HepG2 (cell line): Measurements from ENCODE around the gene TAP1. TPM values are rescaled to one million over a fixed set of nuclear protein-coding genes. Genes with fewer than 3 reads are reported as not detected.

ENCODE experiments used
- ATAC-seq: fragments of 200-7000 bp; cut with Tn5 transposase; 3 replicates; pipeline ENCODE4 v1.9.1; 2020; ENCODE audit warnings: mild to moderate bottlenecking, moderate library complexity
- BruUV-seq: library from RNA; stranded (reverse); fragments of 400-500 nt; replicated peaks from 2 replicates; lab custom pipeline; 2021; lab: Mats Ljungman, UMichigan
- CTCF ChIA-PET: fragments of 300-600 bp; formaldehyde crosslinking; extraction: SDS; loops from one replicate; lab custom pipeline; 2021; ENCODE audit warnings: low total read pairs, inconsistent platforms, low intra/inter-chr PET ratio; lab: Yijun Ruan, JAX
- POLR2A ChIA-PET: fragments of 350-600 bp; sonication (Branson Sonifier 250); formaldehyde crosslinking; loops from one replicate; lab custom pipeline; 2020; ENCODE audit warnings: antibody characterized with exemption, inconsistent platforms; lab: Yijun Ruan, JAX
- DNase-seq: peaks from one replicate; pipeline ENCODE4 v3.0.0-alpha.2; 2015; ENCODE audit warnings: low spot score
- FAIRE-seq: peaks from 3 replicates; lab custom pipeline; 2011; peaks lifted over from hg19 to GRCh38; lab: Jason Lieb, UNC
- H2AFZ ChIP-seq: one replicate; pipeline ENCODE4 v1.6.1; 2011; ENCODE audit warnings: low read length, inconsistent platforms
- H3K27ac ChIP-seq: fragments of 300-600 bp; 3 replicates; pipeline ENCODE4 v1.8.0; 2011; ENCODE audit warnings: mixed run types, mild to moderate bottlenecking, mixed read lengths, low read length, inconsistent platforms; ENCODE audit not compliant: insufficient read depth; ENCODE audit errors: extremely low read length
- H3K27me3 ChIP-seq, 2 experiments: fragments of 200-600 bp in 1 of 2; 2 replicates in 1 of 2; 3 replicates in 1 of 2; pipeline versions ENCODE4 v1.6.0 to v1.8.0; 2011; ENCODE audit warnings: low read length in 2 of 2, mild to moderate bottlenecking in 2 of 2, moderate library complexity in 2 of 2, inconsistent platforms in 1 of 2; ENCODE audit not compliant: insufficient read depth in 2 of 2, control insufficient read depth in 1 of 2
- H3K36me3 ChIP-seq, 2 experiments: fragments of 200-600 bp in 1 of 2; replicated peaks in 1 of 2; 2 replicates in 1 of 2; 3 replicates in 1 of 2; pipeline versions ENCODE4 v1.5.1 to v1.8.0; 2011; ENCODE audit warnings: low read length in 2 of 2, inconsistent platforms in 1 of 2; ENCODE audit not compliant: insufficient read depth in 2 of 2, control insufficient read depth in 1 of 2
- H3K4me1 ChIP-seq: 2 replicates; pipeline ENCODE4 v1.5.1; 2012; ENCODE audit warnings: low read length, inconsistent platforms; ENCODE audit not compliant: insufficient read depth
- H3K4me2 ChIP-seq: 2 replicates; pipeline ENCODE4 v1.6.0; 2011; ENCODE audit warnings: low read depth, low read length, inconsistent platforms
- H3K4me3 ChIP-seq, 3 experiments: fragments of 200-600 bp in 1 of 3; sonication (generic), shearing (Covaris generic) in 1 of 3; replicated peaks in 1 of 3; 2 replicates each; pipeline ENCODE4 v1.5.1; 2011 to 2016; ENCODE audit warnings: low read length in 3 of 3, inconsistent platforms in 2 of 3, low read depth in 2 of 3, mild to moderate bottlenecking in 2 of 3, control low read depth in 1 of 3, mixed read lengths in 1 of 3; ENCODE audit not compliant: insufficient read depth in 1 of 3
- H3K79me2 ChIP-seq: one replicate; pipeline ENCODE4 v1.6.1; 2011; ENCODE audit warnings: low read length, inconsistent platforms; ENCODE audit not compliant: insufficient read depth
- H3K9ac ChIP-seq: 2 replicates; pipeline ENCODE4 v1.6.0; 2011; ENCODE audit warnings: mild to moderate bottlenecking, low read depth, low read length, inconsistent platforms; ENCODE audit not compliant: insufficient read depth
- H3K9me3 ChIP-seq: 2 replicates; pipeline ENCODE4 v1.5.1; 2012; ENCODE audit warnings: mild to moderate bottlenecking, low read length
- H4K20me1 ChIP-seq: 2 replicates; pipeline ENCODE4 v1.6.0; 2011; ENCODE audit warnings: inconsistent platforms, mild to moderate bottlenecking, low read length, moderate library complexity; ENCODE audit not compliant: insufficient read depth
- CBX5 ChIP-seq: sonication (generic); formaldehyde crosslinking; IDR thresholded peaks from 2 replicates; pipeline ENCODE4 v1.4.0; 2020; ENCODE audit warnings: missing genetic modification reagents, borderline replicate concordance
- CTCF ChIP-seq: sonication (generic); formaldehyde crosslinking; IDR thresholded peaks from 2 replicates; pipeline ENCODE4 v1.5.0; 2020; ENCODE audit warnings: mild to moderate bottlenecking, missing genetic modification reagents, moderate library complexity
- FOXK1 ChIP-seq: sonication (generic); formaldehyde crosslinking; IDR thresholded peaks from 2 replicates; pipeline ENCODE4 v1.4.0; 2020; ENCODE audit warnings: low read depth, missing genetic modification reagents, borderline replicate concordance
- KLF9 ChIP-seq: IDR thresholded peaks from 2 replicates; pipeline ENCODE4 v1.6.1; 2016; ENCODE audit warnings: low read depth
- RERE ChIP-seq: IDR thresholded peaks from 2 replicates; pipeline ENCODE4 v1.6.1; 2016; ENCODE audit warnings: low read depth, missing genetic modification reagents, missing compliant biosample characterization
- THRA ChIP-seq: sonication (generic); formaldehyde crosslinking; IDR thresholded peaks from 2 replicates; pipeline ENCODE4 v1.4.0; 2020; ENCODE audit warnings: missing genetic modification reagents, borderline replicate concordance
- ZBTB33 ChIP-seq: sonication (generic); formaldehyde crosslinking; IDR thresholded peaks from 2 replicates; pipeline ENCODE4 v1.4.0; 2020; ENCODE audit warnings: missing genetic modification reagents
- ZFX ChIP-seq: sonication (generic); formaldehyde crosslinking; IDR thresholded peaks from 2 replicates; pipeline ENCODE4 v1.4.0; 2020; ENCODE audit warnings: mild to moderate bottlenecking, low read depth, missing genetic modification reagents, moderate library complexity
- ZNF572 ChIP-seq: sonication (generic); formaldehyde crosslinking; IDR thresholded peaks from 2 replicates; pipeline ENCODE4 v1.5.1; 2020; ENCODE audit warnings: mild to moderate bottlenecking, missing genetic modification reagents
- ZNF891 ChIP-seq: sonication (generic); formaldehyde crosslinking; IDR thresholded peaks from 2 replicates; pipeline ENCODE4 v1.5.0; 2020; ENCODE audit warnings: mild to moderate bottlenecking, missing genetic modification reagents
- WGBS: methylation state at CpG from one replicate; pipeline ENCODE4 v1.1.6; 2017; ENCODE audit warnings: low lambda C conversion rate; 5-methylcytosine and 5-hydroxymethylcytosine counted together
- in situ Hi-C: cut with HindIII; loops from 2 replicates; pipeline ENCODE4 v1.10.0; 2017; ENCODE audit warnings: low pct_unique_long_range_greater_than_20kb; ENCODE audit not compliant: extremely low pct_ligation_motif_present
- intact Hi-C: fragments of 100-400 bp; cut with micrococcal nuclease; formaldehyde crosslinking; loops from one replicate; pipeline ENCODE4 v1.10.0; 2022; ENCODE audit not compliant: unreplicated experiment
- polyA plus RNA-seq, 8 experiments: library from polyadenylated mRNA; depleted of rRNA in 3 of 8; stranded (reverse) in 7 of 8; unstranded in 1 of 8; fragments of >200 nt; fragmentation: Illumina TruSeq in 4 of 8; extraction: Trizol in 4 of 8; gene quantifications; 2 replicates each; pipeline versions ENCODE4 v1.2.1 to v1.2.3, GENCODE V29; 2011 to 2016; ENCODE audit warnings: low read depth in 4 of 8, missing spikeins in 1 of 8, mixed read lengths in 1 of 8; ENCODE audit not compliant: insufficient read depth in 1 of 8
- total RNA-seq, 5 experiments: library from RNA; depleted of rRNA; stranded (reverse); fragments of >200 nt; fragmentation: Illumina TruSeq; extraction: Trizol; gene quantifications; 2 replicates each; pipeline ENCODE4 v1.2.3, GENCODE V29; 2016; ENCODE audit warnings: low read depth in 1 of 5

Gene TAP1
- total and polyA plus RNA-seq, 2 of the 13 experiments (the other 11 are each of a cell fraction or from before 2014, with no cell fraction given) = 31.2 to 52.2 TPM

- Histone ChIP-seq H3K4me1 (peaks cover 16% of the 10 kb centered on the region), H3K4me3 (peak within 1 kb of the TSS; percentile 73 to 85 (median 75)), H4K20me1 (no peaks in the 10 kb centered on the region), H3K9me3 (no peaks in the 10 kb centered on the region), H3K27ac (peak within 1 kb of the TSS; percentile 20), H2AFZ (peak within 1 kb of the TSS; percentile 64), H3K27me3 (no peaks in the 10 kb centered on the region; a peak in 1 of 5 replicates), H3K9ac (peak within 1 kb of the TSS; percentile 67), H3K79me2 (no peaks in the 10 kb centered on the region), H3K4me2 (peak within 1 kb of the TSS; percentile 80), H3K36me3 (peaks cover 0 to 1% of the 10 kb centered on the region in 2 experiments; a peak in 2 of 5 replicates)
- BruUV-seq = no TSS peak
- 1% methylated on average over 39 of the region's 40 CpGs for WGBS
- POLR2A ChIA-PET = interaction anchor here (0.9 to 3.0 kb wide), 7 partner anchors 10 to 428 kb away, joined by 3 to 41 read pairs (median 6); partner anchors contain the start of genes PSMB9, RPS18, TAP1 and VPS52
- DNase-seq (peak; percentile 96), ATAC-seq (peak; percentile 97), FAIRE-seq (peak; percentile 98)
- in situ Hi-C loops (no loop called here), intact Hi-C loops (loop anchor here (1.0 kb wide), 1 partner anchor 9 kb away; the partner anchor contains the start of gene TAP1)
- CTCF ChIA-PET = interaction anchor here (0.8 kb wide), 1 partner anchor 17 kb away, joined by 3 read pairs; no protein-coding TSS in a partner anchor
- TF ChIP-seq ZBTB33 = no peak
- 0 out of 2 replicates have a peak, but pooled peaks have one; percentile 46 for TF ChIP-seq ZNF572 (CRISPR knock-in tag)
- no peak for TF ChIP-seq KLF9 (CRISPR knock-in tag)
- TF ChIP-seq FOXK1 (CRISPR knock-in tag) = no peak; the same call in 1 of the 2 replicates
- no peak for TF ChIP-seq RERE (CRISPR knock-in tag)
- 0 out of 2 replicates have a peak, but pooled peaks have one; percentile 19 for TF ChIP-seq CBX5
- TF ChIP-seq CTCF = peak; percentile 37
- peak; percentile 56 for TF ChIP-seq ZNF891 (CRISPR knock-in tag)
- TF ChIP-seq ZFX = peak; percentile 55
- 0 out of 2 replicates have a peak, but pooled peaks have one; percentile 4 for TF ChIP-seq THRA
These were observed 9.3 kb downstream of the TAP1 start, which contains the start of gene PSMB8 for GRCh38 chr6:32843979-32844838. PSMB8 (minus strand) TSS chr6:32844047; CDS start chr6:32843996, 51 bp downstream.
